Measurements from ENCODE around the gene C3orf70.

The C3orf70 gene

DNA sequence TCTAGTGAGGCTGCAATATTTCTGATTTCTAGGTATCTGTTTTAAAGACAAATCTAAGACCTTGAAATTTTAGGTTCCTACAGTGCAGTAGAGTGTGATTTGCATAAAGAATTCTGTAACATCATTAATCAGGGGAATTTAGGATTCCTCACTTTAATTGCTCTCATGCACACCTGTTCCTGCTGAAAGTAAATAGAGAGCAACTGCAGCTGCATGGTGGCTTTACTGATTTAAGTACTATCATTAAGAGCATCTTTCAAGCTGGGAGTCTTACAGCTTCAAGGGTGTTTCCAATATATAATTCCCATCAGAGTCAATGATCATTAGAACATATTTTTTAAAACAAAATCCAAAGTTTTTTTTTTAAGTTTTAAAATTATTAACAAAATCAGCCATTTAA is 36.0 kb upstream of the C3orf70 start:
- CTCF ChIA-PET: interaction anchor here (0.6 to 1.7 kb wide), 4 partner anchors 11 to 104 kb away, joined by 3 to 7 read pairs (median 4); no protein-coding TSS in a partner anchor

DNA sequence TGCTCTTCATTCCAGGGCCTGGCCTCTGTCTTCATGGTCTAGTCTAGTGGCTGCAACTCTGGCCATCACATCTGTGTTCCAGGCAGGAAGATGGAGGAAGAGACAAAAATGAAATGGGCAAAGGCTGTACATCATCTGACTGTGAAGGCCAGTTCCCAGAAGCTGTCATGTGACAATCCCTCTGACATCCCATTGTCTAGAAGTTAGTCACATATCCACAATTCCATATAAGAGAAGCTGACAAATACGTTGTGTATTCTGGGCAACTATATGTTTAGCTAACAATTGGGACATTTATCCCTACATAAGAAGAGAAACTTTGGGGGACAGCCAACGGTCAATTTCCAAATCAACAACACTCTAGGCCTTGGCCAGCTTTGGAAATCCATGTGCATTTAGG is 34.5 kb upstream of the C3orf70 start:
- POLR2A ChIA-PET: no interaction called here
- CTCF ChIA-PET: interaction anchor here (0.6 to 2.1 kb wide), 4 partner anchors 9 to 25 kb away, joined by 4 to 7 read pairs (median 5); no protein-coding TSS in a partner anchor
- H3K4me3 ChIP-seq (ENCODE audit: low read depth, low read length): no peak overlapping the region
- DNase-seq (ENCODE audit: low read depth, low spot score): no peak
- TF ChIP-seq, protein P1, sequence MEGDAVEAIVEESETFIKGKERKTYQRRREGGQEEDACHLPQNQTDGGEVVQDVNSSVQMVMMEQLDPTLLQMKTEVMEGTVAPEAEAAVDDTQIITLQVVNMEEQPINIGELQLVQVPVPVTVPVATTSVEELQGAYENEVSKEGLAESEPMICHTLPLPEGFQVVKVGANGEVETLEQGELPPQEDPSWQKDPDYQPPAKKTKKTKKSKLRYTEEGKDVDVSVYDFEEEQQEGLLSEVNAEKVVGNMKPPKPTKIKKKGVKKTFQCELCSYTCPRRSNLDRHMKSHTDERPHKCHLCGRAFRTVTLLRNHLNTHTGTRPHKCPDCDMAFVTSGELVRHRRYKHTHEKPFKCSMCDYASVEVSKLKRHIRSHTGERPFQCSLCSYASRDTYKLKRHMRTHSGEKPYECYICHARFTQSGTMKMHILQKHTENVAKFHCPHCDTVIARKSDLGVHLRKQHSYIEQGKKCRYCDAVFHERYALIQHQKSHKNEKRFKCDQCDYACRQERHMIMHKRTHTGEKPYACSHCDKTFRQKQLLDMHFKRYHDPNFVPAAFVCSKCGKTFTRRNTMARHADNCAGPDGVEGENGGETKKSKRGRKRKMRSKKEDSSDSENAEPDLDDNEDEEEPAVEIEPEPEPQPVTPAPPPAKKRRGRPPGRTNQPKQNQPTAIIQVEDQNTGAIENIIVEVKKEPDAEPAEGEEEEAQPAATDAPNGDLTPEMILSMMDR (IDR thresholded peaks at IDR 0.05; ENCODE audit: insufficient read depth, low read length, missing control alignments): no peak

More for the DNA sequence above, 36.0 kb upstream of the C3orf70 start:
- TF ChIP-seq, protein P1 (IDR thresholded peaks at IDR 0.05; ENCODE audit: insufficient read depth, low read length, missing control alignments): no peak
- POLR2A ChIA-PET: no interaction called here
- DNase-seq (ENCODE audit: low read depth, low spot score): no peak
- H3K4me3 ChIP-seq (ENCODE audit: low read depth, low read length): no peak overlapping the region

DNA sequence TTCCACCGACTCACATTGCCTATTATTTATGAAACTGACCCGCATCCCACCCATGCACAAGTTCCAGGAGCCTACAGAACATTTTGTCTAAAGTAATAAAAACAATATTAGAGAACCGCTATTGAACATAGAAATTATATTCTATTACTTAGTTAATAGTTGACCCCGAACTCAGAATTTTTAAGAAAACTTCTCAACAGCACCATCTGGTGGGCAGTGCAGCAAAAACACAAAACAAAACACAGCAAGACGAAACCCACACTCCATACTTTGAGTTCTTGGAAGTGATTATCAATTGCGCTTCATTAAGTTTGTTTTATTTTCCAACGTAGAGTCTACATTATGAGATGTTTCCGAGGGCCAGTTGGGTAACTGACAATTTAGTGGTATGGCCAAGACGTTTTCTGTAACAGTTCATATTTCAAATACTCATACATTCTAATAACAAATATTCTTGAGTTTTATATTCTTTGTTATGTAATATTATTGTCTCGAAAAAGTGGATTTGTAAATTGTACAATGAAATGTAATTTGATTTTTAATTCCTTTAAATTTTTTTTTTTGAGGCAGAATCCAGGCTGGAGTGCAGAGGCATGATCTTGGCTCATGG is 24.0 kb upstream of the C3orf70 start:
- TF ChIP-seq, protein P1 (IDR thresholded peaks at IDR 0.05; ENCODE audit: insufficient read depth, low read length, missing control alignments): peak; percentile 27
- DNase-seq (ENCODE audit: low read depth, low spot score): no peak
- ChIA-PET CTCF (interaction anchor here (0.7 to 3.8 kb wide), 41 partner anchors 8 to 376 kb away, joined by 3 to 36 read pairs (median 4); partner anchors contain the start of gene C3orf70), POLR2A (no interaction called here)
- no peak overlapping the region for H3K4me3 ChIP-seq (ENCODE audit: low read depth, low read length)

DNA sequence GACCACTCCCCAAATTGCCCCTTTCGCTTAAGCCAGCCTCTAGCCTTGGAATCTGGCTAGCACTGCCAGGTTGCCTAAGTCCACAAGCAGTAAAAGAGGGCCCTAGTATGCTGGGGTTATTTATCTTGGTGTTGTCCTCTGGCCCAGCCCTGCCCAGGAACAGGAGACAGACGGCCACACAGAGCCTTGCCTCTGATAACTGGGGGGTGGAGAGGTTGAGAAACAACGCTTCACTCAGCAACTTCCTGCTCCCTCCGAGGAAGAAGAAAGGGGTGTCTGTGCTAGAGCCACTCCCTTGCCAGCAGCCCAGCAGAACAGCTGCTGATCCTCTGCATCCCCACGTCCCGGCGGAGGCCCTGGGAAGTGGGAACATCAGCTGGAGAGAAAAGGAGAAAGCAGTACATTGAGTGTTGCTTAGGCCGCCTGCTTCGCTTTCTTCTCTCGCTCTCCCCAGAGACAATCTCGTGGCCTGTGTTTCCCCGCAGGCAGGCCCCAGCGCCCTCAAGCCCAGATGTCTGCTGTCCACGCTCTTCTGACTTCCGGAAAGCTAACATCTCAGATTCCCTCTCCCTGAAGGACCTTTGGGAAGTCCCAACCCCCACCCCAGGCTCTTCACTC is 22.6 kb upstream of the C3orf70 start:
- POLR2A ChIA-PET: no interaction called here
- no peak overlapping the region for H3K4me3 ChIP-seq (ENCODE audit: low read depth, low read length)
- CTCF ChIA-PET: interaction anchor here (0.9 to 3.8 kb wide), 24 partner anchors 10 to 311 kb away, joined by 3 to 36 read pairs (median 6); partner anchors contain the start of gene C3orf70
- DNase-seq (ENCODE audit: low read depth, low spot score): no peak
- TF ChIP-seq, protein P1 (IDR thresholded peaks at IDR 0.05; ENCODE audit: insufficient read depth, low read length, missing control alignments): no peak

DNA sequence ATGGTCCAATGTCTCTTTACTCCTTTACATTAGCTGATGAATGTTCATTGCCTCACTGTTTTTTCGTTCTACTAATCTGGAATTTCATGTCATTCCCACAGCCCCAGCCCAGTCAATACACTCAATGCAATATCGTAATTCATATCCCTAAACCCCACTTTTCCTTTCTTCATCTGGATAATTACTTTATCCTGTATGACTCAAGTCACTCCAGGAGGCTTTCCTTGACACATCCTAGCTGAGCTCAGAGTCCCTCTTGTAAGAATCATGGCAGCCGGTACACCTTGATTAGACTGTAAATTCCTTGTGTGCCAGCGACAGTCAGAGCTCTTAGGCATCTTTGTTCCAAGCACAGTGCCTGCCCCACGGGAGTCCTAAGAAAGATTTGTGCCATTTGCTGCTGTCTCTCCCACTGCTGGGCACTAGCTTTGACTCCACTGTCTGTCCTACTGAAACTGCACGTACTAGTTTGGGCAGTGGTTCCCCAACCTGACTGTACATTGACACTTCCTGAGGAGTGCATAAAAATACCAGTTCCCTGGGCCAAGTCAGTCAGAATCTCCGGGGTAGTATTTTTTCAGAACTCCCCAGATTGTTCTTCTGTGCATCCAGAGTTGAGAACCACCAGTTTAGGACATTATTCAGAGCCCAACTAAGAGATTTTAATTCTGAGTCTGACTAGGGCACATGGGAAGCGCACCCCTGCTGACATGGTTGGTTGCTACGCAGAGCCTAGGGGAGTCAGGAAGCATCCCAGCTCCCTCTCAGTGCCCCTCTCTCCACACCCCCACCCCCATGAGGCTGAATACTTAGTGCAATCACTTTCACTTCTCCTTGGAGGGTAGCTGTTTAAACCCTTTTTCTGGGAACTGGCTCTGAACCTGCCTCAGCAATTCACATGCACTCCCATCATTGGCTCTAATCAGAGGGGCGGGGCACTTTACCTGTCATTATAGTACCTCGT is 19.5 kb upstream of the C3orf70 start:
- POLR2A ChIA-PET: no interaction called here
- no peak for DNase-seq (ENCODE audit: low read depth, low spot score)
- no peak overlapping the region for H3K4me3 ChIP-seq (ENCODE audit: low read depth, low read length)
- TF ChIP-seq, protein P1 (IDR thresholded peaks at IDR 0.05; ENCODE audit: insufficient read depth, low read length, missing control alignments): no peak
- CTCF ChIA-PET: interaction anchor here (1.0 to 1.7 kb wide), 5 partner anchors 11 to 297 kb away, joined by 3 to 4 read pairs (median 3); no protein-coding TSS in a partner anchor
